SH-SY5Y (cell line): ENCODE results near the gene OPRD1.

Experiments used
- GATA2 ChIP-seq: IDR thresholded peaks from 2 replicates; pipeline ENCODE4 v1.6.1; 2011; ENCODE audit warnings: mild to moderate bottlenecking, low read depth, low read length
- GATA3 ChIP-seq: IDR thresholded peaks from 2 replicates; pipeline ENCODE4 v1.6.1; 2011; ENCODE audit warnings: low read depth, mild to moderate bottlenecking, low read length, moderate library complexity

DNA sequence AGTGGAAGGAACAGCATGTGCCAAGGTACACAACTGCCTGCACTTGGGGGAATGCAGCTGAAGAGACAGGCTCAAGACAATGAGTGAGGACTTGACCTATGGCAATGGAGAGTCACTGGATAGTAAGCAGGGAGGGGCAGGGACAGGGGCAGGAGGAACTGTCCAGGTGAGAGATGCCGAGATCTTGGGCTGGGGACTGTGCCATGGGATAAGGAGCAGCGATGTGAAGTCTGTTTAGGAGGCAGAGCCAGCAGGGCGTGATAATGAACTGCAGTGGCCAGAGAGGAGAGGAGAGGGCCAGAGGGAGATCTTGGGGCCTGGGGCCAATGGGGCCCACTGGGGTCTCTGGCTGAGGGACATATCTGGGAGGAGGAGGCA lies 84.6 kb downstream of the OPRD1 start:
- TF ChIP-seq GATA3 = no peak
- no peak for TF ChIP-seq GATA2
